Breast epithelium (tissue), 4 donors: ENCODE measurements around the gene NHLH1. TPM values are rescaled to one million over a fixed set of nuclear protein-coding genes. Genes with fewer than 3 reads are reported as not detected.

ENCODE experiments used
- DNase-seq, 2 donors: peaks; one replicate each; pipeline ENCODE4 v3.0.0-alpha.2; 2019; ENCODE audit warnings: low spot score in 2 of 2
- H3K27ac ChIP-seq, 2 donors: fragments of 200-600 bp; sonication (generic) in 1 of 2; one replicate each; pipeline ENCODE4 v1.5.1; 2016 to 2019; ENCODE audit warnings: mild to moderate bottlenecking in 1 of 2
- H3K27me3 ChIP-seq, 2 donors: fragments of 200-600 bp; sonication (generic) in 1 of 2; one replicate each; pipeline versions ENCODE4 v1.5.1 to v1.6.0; 2017 to 2019; ENCODE audit warnings: control low read depth in 1 of 2, mild to moderate bottlenecking in 1 of 2
- H3K36me3 ChIP-seq: fragments of 200-600 bp; one replicate; pipeline ENCODE4 v1.5.1; 2019
- H3K4me1 ChIP-seq, 2 donors: fragments of 200-600 bp; sonication (generic); one replicate each; pipeline ENCODE4 v1.5.1; 2016 to 2019; ENCODE audit warnings: control low read depth in 1 of 2
- H3K4me3 ChIP-seq, 3 donors: fragments of 200-600 bp; sonication (generic); 1 replicate in 2 of 3; 2 replicates in 1 of 3; pipeline ENCODE4 v1.5.1; 2016 to 2019; ENCODE audit warnings: mild to moderate bottlenecking in 3 of 3, moderate library complexity in 2 of 3
- H3K9me3 ChIP-seq, 2 donors: fragments of 200-600 bp; sonication (generic) in 1 of 2; one replicate each; pipeline ENCODE4 v1.5.1; 2016 to 2019; ENCODE audit warnings: control low read depth in 1 of 2
- POLR2A ChIP-seq: fragments of 450-650 bp; IDR thresholded peaks from one replicate; pipeline ENCODE4 v1.6.1; 2016; ENCODE audit warnings: antibody characterized with exemption, mild to moderate bottlenecking, moderate library complexity
- POLR2AphosphoS5 ChIP-seq, 3 donors: sonication (generic); formaldehyde crosslinking; IDR thresholded peaks; one replicate each; pipeline ENCODE4 v1.6.1; 2017; ENCODE audit warnings: antibody characterized with exemption in 3 of 3
- intact Hi-C: fragments of 100-400 bp; cut with DNase I; formaldehyde crosslinking; loops from one replicate; pipeline ENCODE4 v1.15.1; 2023; ENCODE audit warnings: low total_unique reads
- total RNA-seq, 3 donors: library from RNA; depleted of rRNA; stranded (reverse); fragments of >200 nt; gene quantifications; one replicate each; pipeline ENCODE4 v1.1.0, GENCODE V29; 2016
- TF ChIP-seq, protein P1 (sequence below), 3 donors: fragments of 450-650 bp; IDR thresholded peaks; one replicate each; pipeline ENCODE4 v1.5.1; 2016 to 2017; ENCODE audit warnings: antibody characterized with exemption in 3 of 3, mild to moderate bottlenecking in 3 of 3, moderate library complexity in 3 of 3

Gene NHLH1
- total RNA-seq, 3 donors from 2014 or later = 0.15 TPM; not detected in 2

DNA sequence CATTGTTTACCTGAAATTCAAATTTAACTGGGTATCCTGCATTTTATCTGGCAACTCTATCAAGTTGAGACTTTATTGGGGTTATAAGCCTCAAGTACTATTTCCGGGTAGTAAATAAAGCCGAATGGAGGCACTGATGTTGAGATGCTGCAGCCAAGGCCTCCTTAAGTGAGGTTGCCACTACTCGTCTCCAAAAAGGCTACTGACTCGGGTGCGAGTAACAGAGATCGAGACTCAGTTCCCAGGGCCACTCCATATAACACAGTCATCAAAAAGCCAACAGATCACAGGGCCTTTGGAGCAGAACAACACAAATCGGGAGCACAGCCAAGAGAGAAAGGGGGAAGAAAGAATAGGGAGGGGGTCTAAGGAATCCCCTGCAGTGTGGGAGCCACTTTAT, 24.3 kb upstream of the NHLH1 start:
- intact Hi-C loops = no loop called here
- peaks cover 0 to 20% of the 10 kb centered on the region in 2 donors for H3K4me1 ChIP-seq
- TF ChIP-seq POLR2AphosphoS5 (IDR thresholded peaks at IDR 0.05) (no peak), POLR2A (no peak)
- TF ChIP-seq, protein P1, sequence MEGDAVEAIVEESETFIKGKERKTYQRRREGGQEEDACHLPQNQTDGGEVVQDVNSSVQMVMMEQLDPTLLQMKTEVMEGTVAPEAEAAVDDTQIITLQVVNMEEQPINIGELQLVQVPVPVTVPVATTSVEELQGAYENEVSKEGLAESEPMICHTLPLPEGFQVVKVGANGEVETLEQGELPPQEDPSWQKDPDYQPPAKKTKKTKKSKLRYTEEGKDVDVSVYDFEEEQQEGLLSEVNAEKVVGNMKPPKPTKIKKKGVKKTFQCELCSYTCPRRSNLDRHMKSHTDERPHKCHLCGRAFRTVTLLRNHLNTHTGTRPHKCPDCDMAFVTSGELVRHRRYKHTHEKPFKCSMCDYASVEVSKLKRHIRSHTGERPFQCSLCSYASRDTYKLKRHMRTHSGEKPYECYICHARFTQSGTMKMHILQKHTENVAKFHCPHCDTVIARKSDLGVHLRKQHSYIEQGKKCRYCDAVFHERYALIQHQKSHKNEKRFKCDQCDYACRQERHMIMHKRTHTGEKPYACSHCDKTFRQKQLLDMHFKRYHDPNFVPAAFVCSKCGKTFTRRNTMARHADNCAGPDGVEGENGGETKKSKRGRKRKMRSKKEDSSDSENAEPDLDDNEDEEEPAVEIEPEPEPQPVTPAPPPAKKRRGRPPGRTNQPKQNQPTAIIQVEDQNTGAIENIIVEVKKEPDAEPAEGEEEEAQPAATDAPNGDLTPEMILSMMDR (IDR thresholded peaks at IDR 0.05) = no peak

GRCh38 chr1:160342953-160343869, 23.7 kb upstream of the NHLH1 start, which contains the start of the genes COPA and NCSTN:
TSS of gene COPA (minus strand) at chr1:160343250. CDS start at chr1:160343170, 80 bp downstream.
TSS of gene NCSTN (plus strand) at chr1:160343383. CDS start at chr1:160343397, 14 bp downstream.
- intact Hi-C loops = no loop called here
- peak; percentile 87 to 88 for DNase-seq
- Histone ChIP-seq H3K4me1 (peaks cover 0 to 20% of the 10 kb centered on the region in 2 donors), H3K27ac (peak within 1 kb of the TSS; percentile 90 to 96), H3K9me3 (no peaks in the 10 kb centered on the region), H3K27me3 (no peaks in the 10 kb centered on the region), H3K36me3 (peaks cover 4% of the 10 kb centered on the region), H3K4me3 (peak within 1 kb of the TSS; percentile 85 to 99 (median 99))
- peak; percentile 83 for TF ChIP-seq POLR2A
- TF ChIP-seq, protein P1 (IDR thresholded peaks at IDR 0.05) = peak in 1 of 3 donors; percentile 14
- TF ChIP-seq POLR2AphosphoS5 (IDR thresholded peaks at IDR 0.05) = peak; percentile 92 to 98 (median 93)

More for the DNA sequence above, 24.3 kb upstream of the NHLH1 start:
- no peaks in the 10 kb centered on the region for H3K27me3 ChIP-seq
- peak overlapping the region; percentile 85 to 99 (median 99) for H3K4me3 ChIP-seq
- DNase-seq = no peak
- peak overlapping the region; percentile 90 to 96 for H3K27ac ChIP-seq
- no peaks in the 10 kb centered on the region for H3K9me3 ChIP-seq
- peaks cover 4% of the 10 kb centered on the region for H3K36me3 ChIP-seq

- H3K4me1 ChIP-seq = peaks cover 0 to 20% of the 10 kb centered on the region in 2 donors
- DNase-seq = no peak
- no peaks in the 10 kb centered on the region for H3K9me3 ChIP-seq
- TF ChIP-seq POLR2A (no peak), POLR2AphosphoS5 (IDR thresholded peaks at IDR 0.05) (no peak)
- TF ChIP-seq, protein P1 (IDR thresholded peaks at IDR 0.05) = no peak
- intact Hi-C loops = no loop called here
- no peaks in the 10 kb centered on the region for H3K36me3 ChIP-seq
- H3K27me3 ChIP-seq = no peaks in the 10 kb centered on the region
- peak overlapping the region in 1 of 2 donors; percentile 96 for H3K27ac ChIP-seq
- H3K4me3 ChIP-seq = peak overlapping the region; percentile 85 to 99 (median 99)
Observed at GRCh38 chr1:160344241-160344640, 22.6 kb upstream of the NHLH1 start.

DNA sequence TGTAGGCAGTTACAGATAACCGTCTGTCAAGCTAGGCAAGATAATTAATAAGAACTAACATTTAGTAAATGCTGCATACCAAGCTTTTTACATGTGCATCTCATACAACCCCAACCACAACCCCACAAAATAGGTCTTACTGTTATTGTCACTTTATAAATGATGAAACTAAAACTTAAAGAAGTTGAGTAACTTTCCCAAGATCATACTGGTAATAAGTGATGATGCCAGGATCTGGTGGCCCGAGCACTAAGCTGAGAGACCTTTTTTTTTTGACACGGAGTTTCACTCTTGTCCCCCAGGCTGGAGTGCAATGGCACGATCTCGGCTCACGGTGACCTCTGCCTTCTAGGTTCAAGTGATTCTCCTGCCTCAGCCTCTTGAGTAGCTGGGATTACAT, 21.9 kb upstream of the NHLH1 start:
- H3K4me3 ChIP-seq = no peak overlapping the region
- H3K36me3 ChIP-seq = no peaks in the 10 kb centered on the region
- H3K4me1 ChIP-seq = peaks cover 0 to 20% of the 10 kb centered on the region in 2 donors
- intact Hi-C loops = no loop called here
- TF ChIP-seq, protein P1 (IDR thresholded peaks at IDR 0.05) = no peak
- no peak for TF ChIP-seq POLR2A
- no peak for TF ChIP-seq POLR2AphosphoS5 (IDR thresholded peaks at IDR 0.05)
- H3K27ac ChIP-seq = no peak overlapping the region
- DNase-seq = no peak
- no peaks in the 10 kb centered on the region for H3K27me3 ChIP-seq
- no peaks in the 10 kb centered on the region for H3K9me3 ChIP-seq

GRCh38 chr1:160346463-160346862, 20.4 kb upstream of the NHLH1 start:
- H3K27me3 ChIP-seq = no peaks in the 10 kb centered on the region
- no peak for TF ChIP-seq POLR2A
- TF ChIP-seq POLR2AphosphoS5 (IDR thresholded peaks at IDR 0.05) = no peak
- TF ChIP-seq, protein P1 (IDR thresholded peaks at IDR 0.05) = no peak
- no peaks in the 10 kb centered on the region for H3K36me3 ChIP-seq
- peaks cover 0 to 11% of the 10 kb centered on the region in 2 donors for H3K4me1 ChIP-seq
- no peak overlapping the region for H3K27ac ChIP-seq
- DNase-seq = no peak
- intact Hi-C loops = no loop called here
- H3K4me3 ChIP-seq = no peak overlapping the region
- no peaks in the 10 kb centered on the region for H3K9me3 ChIP-seq
